ENCODE data around the gene BAIAP2.
A peak's percentile ranks its signal among the peaks of the same experiment; 100 is the strongest.
"Not testable (repeated sequence)": the region's sequence is repeated elsewhere in the genome, so short reads cannot be mapped to it uniquely, and the experiment has no call there.

The BAIAP2 gene

GRCh38 chr17:81138083-81138482 lies 103.1 kb downstream of the BAIAP2 start:
- H3K36me3 Mint-ChIP-seq (ENCODE audit: low read depth), result peaks cover 6% of the 10 kb centered on the region
- H3K27me3 Mint-ChIP-seq, result no peaks in the 10 kb centered on the region
- intact Hi-C loops (cut with micrococcal nuclease), result no loop called here
- peaks cover 29% of the 10 kb centered on the region for H3K4me1 Mint-ChIP-seq (ENCODE audit: low read depth)
- H3K27ac Mint-ChIP-seq, result no peak overlapping the region
- H3K4me3 Mint-ChIP-seq, result no peak overlapping the region
- no peaks in the 10 kb centered on the region for H3K9me3 Mint-ChIP-seq

- no peaks in the 10 kb centered on the region for H3K9me3 Mint-ChIP-seq
- no peak overlapping the region for H3K4me3 Mint-ChIP-seq
- intact Hi-C loops (cut with micrococcal nuclease), result no loop called here
- no peak overlapping the region for H3K27ac Mint-ChIP-seq
- H3K36me3 Mint-ChIP-seq (ENCODE audit: low read depth), result peaks cover 6% of the 10 kb centered on the region
- peaks cover 32% of the 10 kb centered on the region for H3K4me1 Mint-ChIP-seq (ENCODE audit: low read depth)
- no peaks in the 10 kb centered on the region for H3K27me3 Mint-ChIP-seq
Measured at GRCh38 chr17:81138500-81138899, 103.5 kb downstream of the BAIAP2 start.

- Mint-ChIP-seq H3K27ac (no peak overlapping the region), H3K9me3 (no peaks in the 10 kb centered on the region), H3K36me3 (ENCODE audit: low read depth) (peaks cover under 1% of the 10 kb centered on the region), H3K4me1 (ENCODE audit: low read depth) (peaks cover 36% of the 10 kb centered on the region), H3K4me3 (no peak overlapping the region), H3K27me3 (no peaks in the 10 kb centered on the region)
- intact Hi-C loops (cut with micrococcal nuclease), result no loop called here
Measured at GRCh38 chr17:81139428-81139827, 104.5 kb downstream of the BAIAP2 start.

- Mint-ChIP-seq H3K36me3 (ENCODE audit: low read depth) (no peaks in the 10 kb centered on the region), H3K9me3 (no peaks in the 10 kb centered on the region), H3K27ac (no peak overlapping the region), H3K4me1 (ENCODE audit: low read depth) (peaks cover 36% of the 10 kb centered on the region), H3K27me3 (no peaks in the 10 kb centered on the region), H3K4me3 (no peak overlapping the region)
- intact Hi-C loops (cut with micrococcal nuclease), result no loop called here
Measured at GRCh38 chr17:81140018-81140417, 105.1 kb downstream of the BAIAP2 start.

GRCh38 chr17:81140695-81141094 lies 105.7 kb downstream of the BAIAP2 start:
- no peaks in the 10 kb centered on the region for H3K36me3 Mint-ChIP-seq (ENCODE audit: low read depth)
- intact Hi-C loops (cut with micrococcal nuclease), result no loop called here

GRCh38 chr17:81142301-81143199 lies 107.6 kb downstream of the BAIAP2 start:
- intact Hi-C loops (cut with micrococcal nuclease), result loop anchor here (1.0 to 2.0 kb wide), 3 partner anchors 18 to 99 kb away; no protein-coding TSS in a partner anchor
- H3K4me1 Mint-ChIP-seq (ENCODE audit: low read depth), result peaks cover 36% of the 10 kb centered on the region
- peak overlapping the region; percentile 74 for H3K27ac Mint-ChIP-seq
- H3K9me3 Mint-ChIP-seq, result no peaks in the 10 kb centered on the region
- H3K27me3 Mint-ChIP-seq, result no peaks in the 10 kb centered on the region
- no peak overlapping the region for H3K4me3 Mint-ChIP-seq
- H3K36me3 Mint-ChIP-seq (ENCODE audit: low read depth), result no peaks in the 10 kb centered on the region

More at GRCh38 chr17:81140695-81141094, 105.7 kb downstream of the BAIAP2 start:
- no peaks in the 10 kb centered on the region for H3K27me3 Mint-ChIP-seq
- H3K27ac Mint-ChIP-seq, result no peak overlapping the region
- no peak overlapping the region for H3K4me3 Mint-ChIP-seq
- no peaks in the 10 kb centered on the region for H3K9me3 Mint-ChIP-seq
- H3K4me1 Mint-ChIP-seq (ENCODE audit: low read depth), result peaks cover 36% of the 10 kb centered on the region

- Mint-ChIP-seq H3K4me3 (no peak overlapping the region), H3K27ac (peak overlapping the region; percentile 74), H3K9me3 (no peaks in the 10 kb centered on the region), H3K4me1 (ENCODE audit: low read depth) (peaks cover 33% of the 10 kb centered on the region), H3K36me3 (ENCODE audit: low read depth) (no peaks in the 10 kb centered on the region), H3K27me3 (no peaks in the 10 kb centered on the region)
- intact Hi-C loops (cut with micrococcal nuclease), result loop anchor here (2.0 kb wide), 1 partner anchor 18 kb away; no protein-coding TSS in a partner anchor
Measured at GRCh38 chr17:81143200-81143527, 108.2 kb downstream of the BAIAP2 start.

GRCh38 chr17:81143717-81144422 lies 108.9 kb downstream of the BAIAP2 start:
- no peaks in the 10 kb centered on the region for H3K9me3 Mint-ChIP-seq
- H3K36me3 Mint-ChIP-seq (ENCODE audit: low read depth), result no peaks in the 10 kb centered on the region
- peak overlapping the region; percentile 74 for H3K27ac Mint-ChIP-seq
- intact Hi-C loops (cut with micrococcal nuclease), result loop anchor here (2.0 kb wide), 1 partner anchor 17 kb away; no protein-coding TSS in a partner anchor
- H3K4me3 Mint-ChIP-seq, result no peak overlapping the region
- H3K27me3 Mint-ChIP-seq, result no peaks in the 10 kb centered on the region
- peaks cover 34% of the 10 kb centered on the region for H3K4me1 Mint-ChIP-seq (ENCODE audit: low read depth)

GRCh38 chr17:81144423-81144781 lies 109.5 kb downstream of the BAIAP2 start:
- Mint-ChIP-seq H3K36me3 (ENCODE audit: low read depth) (no peaks in the 10 kb centered on the region), H3K9me3 (no peaks in the 10 kb centered on the region), H3K4me1 (ENCODE audit: low read depth) (peaks cover 39% of the 10 kb centered on the region), H3K4me3 (no peak overlapping the region), H3K27ac (peak overlapping the region; percentile 74), H3K27me3 (no peaks in the 10 kb centered on the region)
- intact Hi-C loops (cut with micrococcal nuclease), result no loop called here

GRCh38 chr17:81146208-81146607 lies 111.3 kb downstream of the BAIAP2 start:
- Mint-ChIP-seq H3K4me1 (ENCODE audit: low read depth) (peaks cover 56% of the 10 kb centered on the region), H3K27ac (peak overlapping the region; percentile 55)
- H3K27me3 Mint-ChIP-seq; H3K4me3 Mint-ChIP-seq; intact Hi-C loops (cut with micrococcal nuclease); H3K36me3 Mint-ChIP-seq (ENCODE audit: low read depth); H3K9me3 Mint-ChIP-seq: not testable (repeated sequence)

- no peak overlapping the region for H3K27ac Mint-ChIP-seq
- H3K27me3 Mint-ChIP-seq, result no peaks in the 10 kb centered on the region
- intact Hi-C loops (cut with micrococcal nuclease), result loop anchor here (2.0 kb wide), 1 partner anchor 91 kb away; the partner anchor contains the start of genes NDUFAF8 and TEPSIN
- no peaks in the 10 kb centered on the region for H3K36me3 Mint-ChIP-seq (ENCODE audit: low read depth)
- peaks cover 58% of the 10 kb centered on the region for H3K4me1 Mint-ChIP-seq (ENCODE audit: low read depth)
- no peak overlapping the region for H3K4me3 Mint-ChIP-seq
- no peaks in the 10 kb centered on the region for H3K9me3 Mint-ChIP-seq
Measured at GRCh38 chr17:81147701-81148100, 112.8 kb downstream of the BAIAP2 start.

- H3K4me3 Mint-ChIP-seq, result no peak overlapping the region
- peak overlapping the region; percentile 96 for H3K27ac Mint-ChIP-seq
- intact Hi-C loops (cut with micrococcal nuclease), result loop anchor here (2.0 kb wide), 1 partner anchor 90 kb away; the partner anchor contains the start of genes NDUFAF8 and TEPSIN
- H3K4me1 Mint-ChIP-seq (ENCODE audit: low read depth), result peaks cover 58% of the 10 kb centered on the region
- H3K27me3 Mint-ChIP-seq, result no peaks in the 10 kb centered on the region
- H3K36me3 Mint-ChIP-seq (ENCODE audit: low read depth), result no peaks in the 10 kb centered on the region
- H3K9me3 Mint-ChIP-seq, result no peaks in the 10 kb centered on the region
Measured at GRCh38 chr17:81148571-81148970, 113.6 kb downstream of the BAIAP2 start.

- intact Hi-C loops (cut with micrococcal nuclease), result loop anchor here (2.0 kb wide), 1 partner anchor 90 kb away; the partner anchor contains the start of genes NDUFAF8 and TEPSIN
- no peaks in the 10 kb centered on the region for H3K36me3 Mint-ChIP-seq (ENCODE audit: low read depth)
- no peak overlapping the region for H3K4me3 Mint-ChIP-seq
- H3K4me1 Mint-ChIP-seq (ENCODE audit: low read depth), result peaks cover 58% of the 10 kb centered on the region
- no peaks in the 10 kb centered on the region for H3K27me3 Mint-ChIP-seq
- peak overlapping the region; percentile 96 for H3K27ac Mint-ChIP-seq
- H3K9me3 Mint-ChIP-seq, result no peaks in the 10 kb centered on the region
Measured at GRCh38 chr17:81148986-81149533, 114.1 kb downstream of the BAIAP2 start.
